H1 (cell line): ENCODE data around the gene POLE2. TPM values are rescaled to one million over a fixed set of nuclear protein-coding genes. Genes with fewer than 3 reads are reported as not detected.

Experiments used
- CTCF ChIA-PET: fragments of 300-600 bp; sonication (Branson Sonifier 250); formaldehyde crosslinking; loops from one replicate; lab custom pipeline; 2021; ENCODE audit not compliant: partially characterized antibody; lab: Charles Lee
- POLR2A ChIA-PET: fragments of 300-600 bp; sonication (Branson Sonifier 250); formaldehyde crosslinking; loops from one replicate; lab custom pipeline; 2021; ENCODE audit warnings: inconsistent platforms; ENCODE audit not compliant: partially characterized antibody; lab: Charles Lee
- DNase-seq, 2 experiments: peaks; one replicate each; pipeline versions ENCODE4 v3.0.0 to v3.0.0-alpha.2; 2010 to 2022; ENCODE audit warnings: low spot score in 2 of 2, low read depth in 1 of 2, mixed read lengths in 1 of 2
- FAIRE-seq: peaks from 2 replicates; lab custom pipeline; 2011; peaks lifted over from hg19 to GRCh38; lab: Jason Lieb, UNC
- H2AFZ ChIP-seq: 2 replicates; pipeline ENCODE4 v1.8.1; 2012; ENCODE audit warnings: low read length, inconsistent platforms
- H2AK5ac ChIP-seq: 2 replicates; pipeline ENCODE4 v1.6.1; 2013; ENCODE audit warnings: low read depth, low read length
- H2BK120ac ChIP-seq: replicated peaks from 2 replicates; pipeline ENCODE3; 2013; ENCODE audit warnings: low read depth, low read length, inconsistent platforms
- H2BK12ac ChIP-seq: 2 replicates; pipeline ENCODE4 v1.6.1; 2013; ENCODE audit warnings: low read depth, low read length
- H2BK15ac ChIP-seq: 2 replicates; pipeline ENCODE4 v1.6.1; 2013; ENCODE audit warnings: low read length
- H2BK20ac ChIP-seq: 2 replicates; pipeline ENCODE4 v1.6.1; 2013; ENCODE audit warnings: low read length
- H2BK5ac ChIP-seq: 2 replicates; pipeline ENCODE4 v1.6.1; 2013; ENCODE audit warnings: low read depth, low read length
- H3K14ac ChIP-seq: 2 replicates; pipeline ENCODE4 v1.6.1; 2013; ENCODE audit warnings: inconsistent platforms; ENCODE audit not compliant: insufficient read length
- H3K18ac ChIP-seq: 2 replicates; pipeline ENCODE4 v1.6.1; 2013; ENCODE audit warnings: low read length; ENCODE audit errors: extremely low read depth
- H3K23ac ChIP-seq: 2 replicates; pipeline ENCODE4 v1.6.1; 2013; ENCODE audit warnings: inconsistent platforms; ENCODE audit not compliant: insufficient read length
- H3K23me2 ChIP-seq: 2 replicates; pipeline ENCODE4 v1.6.1; 2013; ENCODE audit warnings: low read depth, low read length
- H3K27ac ChIP-seq: 2 replicates; pipeline ENCODE4 v1.6.1; 2011; ENCODE audit warnings: low read depth, low read length, inconsistent platforms
- H3K27me3 ChIP-seq, 4 experiments: replicated peaks in 1 of 4; 1 replicate in 1 of 4; 2 replicates in 3 of 4; pipeline versions ENCODE4 v1.6.1 to v1.8.1; 2011 to 2013; ENCODE audit warnings: low read length in 3 of 4, mild to moderate bottlenecking in 3 of 4, inconsistent platforms in 2 of 4, mixed read lengths in 2 of 4, moderate library complexity in 1 of 4; ENCODE audit not compliant: control insufficient read depth in 3 of 4, insufficient read depth in 3 of 4; ENCODE audit errors: extremely low read depth in 1 of 4
- H3K36me3 ChIP-seq, 4 experiments: 2 replicates each; pipeline versions ENCODE4 v1.6.1 to v1.8.1; 2011 to 2013; ENCODE audit warnings: mild to moderate bottlenecking in 4 of 4, low read length in 3 of 4, moderate library complexity in 2 of 4, control low read depth in 1 of 4, inconsistent platforms in 1 of 4; ENCODE audit not compliant: insufficient read depth in 4 of 4, control insufficient read depth in 2 of 4
- H3K4ac ChIP-seq: replicated peaks from 2 replicates; pipeline ENCODE3; 2013; ENCODE audit warnings: low read length, low read depth, mixed read lengths, inconsistent platforms; ENCODE audit not compliant: insufficient read length
- H3K4me1 ChIP-seq, 4 experiments: replicated peaks in 1 of 4; 1 replicate in 1 of 4; 2 replicates in 3 of 4; pipeline versions ENCODE4 v1.6.1 to v1.8.1; 2011 to 2013; ENCODE audit warnings: low read length in 3 of 4, inconsistent platforms in 2 of 4, mixed read lengths in 1 of 4; ENCODE audit not compliant: insufficient read depth in 4 of 4, control insufficient read depth in 3 of 4
- H3K4me2 ChIP-seq, 2 experiments: 2 replicates each; pipeline versions ENCODE4 v1.6.1 to v1.8.1; 2011 to 2013; ENCODE audit warnings: low read depth in 2 of 2, low read length in 2 of 2, control low read depth in 1 of 2, inconsistent platforms in 1 of 2, mild to moderate bottlenecking in 1 of 2; ENCODE audit not compliant: insufficient read depth in 1 of 2
- H3K4me3 ChIP-seq, 4 experiments: fragments of 200-600, 300-600 bp in 1 of 4; sonication (generic), shearing (Covaris generic), sonication (Bioruptor Twin) in 1 of 4; 2 replicates each; pipeline versions ENCODE4 v1.5.1 to v1.8.1; 2011 to 2016; ENCODE audit warnings: low read length in 4 of 4, low read depth in 3 of 4, control low read depth in 2 of 4, inconsistent platforms in 2 of 4, mild to moderate bottlenecking in 2 of 4, mixed read lengths in 1 of 4, moderate library complexity in 1 of 4; ENCODE audit not compliant: insufficient read depth in 2 of 4; ENCODE audit errors: extremely low read depth in 1 of 4
- H3K56ac ChIP-seq: replicated peaks from 2 replicates; pipeline ENCODE3; 2013; ENCODE audit warnings: low read depth, mild to moderate bottlenecking, mixed read lengths, low read length, inconsistent platforms; ENCODE audit not compliant: insufficient read length
- H3K79me1 ChIP-seq: 2 replicates; pipeline ENCODE4 v1.6.1; 2013; ENCODE audit warnings: low read depth, low read length, control low read depth
- H3K79me2 ChIP-seq, 2 experiments: 2 replicates each; pipeline versions ENCODE4 v1.6.1 to v1.8.1; 2012 to 2013; ENCODE audit warnings: low read length in 2 of 2, mild to moderate bottlenecking in 2 of 2, inconsistent platforms in 1 of 2; ENCODE audit not compliant: insufficient read depth in 2 of 2, control insufficient read depth in 1 of 2
- H3K9ac ChIP-seq, 4 experiments: replicated peaks in 1 of 4; 1 replicate in 1 of 4; 2 replicates in 3 of 4; pipeline versions ENCODE4 v1.6.1 to v1.8.1; 2011 to 2013; ENCODE audit warnings: low read depth in 3 of 4, low read length in 3 of 4, control low read depth in 2 of 4, mild to moderate bottlenecking in 2 of 4, moderate library complexity in 2 of 4, inconsistent platforms in 1 of 4; ENCODE audit errors: extremely low read depth in 1 of 4
- H3K9me3 ChIP-seq, 2 experiments: 2 replicates each; pipeline versions ENCODE4 v1.6.1 to v1.8.1; 2012 to 2013; ENCODE audit warnings: mild to moderate bottlenecking in 2 of 2, moderate library complexity in 2 of 2, control low read depth in 1 of 2, inconsistent platforms in 1 of 2, low read depth in 1 of 2, low read length in 1 of 2, mixed read lengths in 1 of 2; ENCODE audit not compliant: insufficient read depth in 2 of 2
- H4K20me1 ChIP-seq, 2 experiments: replicated peaks in 1 of 2; 2 replicates each; pipeline versions ENCODE3 to v1.8.1; 2011 to 2013; ENCODE audit warnings: inconsistent platforms in 2 of 2, low read length in 2 of 2, mild to moderate bottlenecking in 1 of 2; ENCODE audit not compliant: insufficient read depth in 2 of 2, control insufficient read depth in 1 of 2
- H4K5ac ChIP-seq: 2 replicates; pipeline ENCODE4 v1.6.1; 2013; ENCODE audit warnings: low read length, low read depth, mixed read lengths, inconsistent platforms; ENCODE audit not compliant: insufficient read length
- H4K8ac ChIP-seq: 2 replicates; pipeline ENCODE4 v1.8.0; 2013; ENCODE audit warnings: mild to moderate bottlenecking, moderate library complexity, low read length, inconsistent platforms; ENCODE audit not compliant: insufficient read depth; ENCODE audit errors: extremely low read depth
- H4K91ac ChIP-seq: replicated peaks from 2 replicates; pipeline ENCODE3; 2013; ENCODE audit warnings: low read length, mixed read lengths, inconsistent platforms; ENCODE audit not compliant: insufficient read length
- BRCA1 ChIP-seq: IDR thresholded peaks from 2 replicates; pipeline ENCODE4 v1.6.1; 2012; ENCODE audit warnings: low read depth, low read length, improper control_type of control experiment
- CREB1 ChIP-seq: IDR thresholded peaks from 2 replicates; pipeline ENCODE4 v1.6.1; 2012; ENCODE audit warnings: inconsistent platforms
- GTF2F1 ChIP-seq: IDR thresholded peaks from 2 replicates; pipeline ENCODE4 v1.6.1; 2012; ENCODE audit warnings: low read depth, low read length, improper control_type of control experiment, borderline replicate concordance
- KDM1A ChIP-seq: fragments of 200-600, 300-600 bp; sonication (generic); IDR thresholded peaks from 2 replicates; pipeline ENCODE4 v1.7.1; 2016; ENCODE audit warnings: mild to moderate bottlenecking, low read length, borderline replicate concordance
- POLR2AphosphoS5 ChIP-seq: IDR thresholded peaks from 2 replicates; pipeline ENCODE4 v1.6.1; 2011; ENCODE audit warnings: low read depth, low read length
- RXRA ChIP-seq: IDR thresholded peaks from 2 replicates; pipeline ENCODE4 v1.6.1; 2011; ENCODE audit warnings: low read depth, mild to moderate bottlenecking, low read length, moderate library complexity; ENCODE audit not compliant: insufficient read depth
- SIN3A ChIP-seq, 2 experiments: IDR thresholded peaks in 1 of 2; conservative IDR thresholded peaks in 1 of 2; 2 replicates each; pipeline ENCODE4 v1.6.1; 2011 to 2012; ENCODE audit warnings: low read length in 2 of 2, improper control_type of control experiment in 1 of 2, low read depth in 1 of 2, mild to moderate bottlenecking in 1 of 2
- TAF1 ChIP-seq: IDR thresholded peaks from 2 replicates; pipeline ENCODE4 v1.6.1; 2011; ENCODE audit warnings: mild to moderate bottlenecking, low read depth, low read length
- TEAD4 ChIP-seq: IDR thresholded peaks from 2 replicates; pipeline ENCODE4 v1.6.1; 2012; ENCODE audit warnings: low read depth, low read length, inconsistent platforms, mixed read lengths
- WGBS, 2 experiments: shearing (Covaris generic) in 1 of 2; methylation state at CpG; one replicate each; pipeline versions ENCODE4 v1.1.6 to v1.1.7; 2013 to 2015; ENCODE audit warnings: low lambda C conversion rate in 2 of 2, mixed read lengths in 2 of 2, inconsistent platforms in 1 of 2, low coverage in 1 of 2, missing lambda C conversion rate in 1 of 2; ENCODE audit not compliant: insufficient replicate concordance in 2 of 2, insufficient coverage in 1 of 2, insufficient read length in 1 of 2; ENCODE audit errors: extremely low coverage in 1 of 2, missing lambda C conversion rate in 1 of 2; 5-methylcytosine and 5-hydroxymethylcytosine counted together
- polyA plus RNA-seq, 7 experiments: library from polyadenylated mRNA; depleted of rRNA in 3 of 7; stranded (reverse) in 5 of 7; unstranded in 2 of 7; fragments of >200 nt in 5 of 7; fragments of 200-250 nt in 2 of 7; gene quantifications; 1 replicate in 5 of 7; 2 replicates in 1 of 7; 4 replicates in 1 of 7; pipeline versions ENCODE4 v1.2.1 to v1.2.3, GENCODE V29; 2011 to 2013; ENCODE audit warnings: missing spikeins in 2 of 7, mixed read lengths in 2 of 7
- total RNA-seq: library from RNA; stranded (reverse); fragmentation: NEBNext Ultra II Directional; extraction: Animal tissue kit (Norgen Biotek cat#: 25700); gene quantifications from 2 replicates; pipeline ENCODE4 v1.2.1, GENCODE V29; 2021
- TF ChIP-seq, protein P1 (sequence below): IDR thresholded peaks from 2 replicates; pipeline ENCODE4 v1.6.1; 2011; ENCODE audit warnings: low read length, improper control_type of control experiment

Gene POLE2
- total and polyA plus RNA-seq, 2 of the 8 experiments (the other 6 are each of a cell fraction or from before 2014, with no cell fraction given): 31.2 to 41.7 TPM

DNA sequence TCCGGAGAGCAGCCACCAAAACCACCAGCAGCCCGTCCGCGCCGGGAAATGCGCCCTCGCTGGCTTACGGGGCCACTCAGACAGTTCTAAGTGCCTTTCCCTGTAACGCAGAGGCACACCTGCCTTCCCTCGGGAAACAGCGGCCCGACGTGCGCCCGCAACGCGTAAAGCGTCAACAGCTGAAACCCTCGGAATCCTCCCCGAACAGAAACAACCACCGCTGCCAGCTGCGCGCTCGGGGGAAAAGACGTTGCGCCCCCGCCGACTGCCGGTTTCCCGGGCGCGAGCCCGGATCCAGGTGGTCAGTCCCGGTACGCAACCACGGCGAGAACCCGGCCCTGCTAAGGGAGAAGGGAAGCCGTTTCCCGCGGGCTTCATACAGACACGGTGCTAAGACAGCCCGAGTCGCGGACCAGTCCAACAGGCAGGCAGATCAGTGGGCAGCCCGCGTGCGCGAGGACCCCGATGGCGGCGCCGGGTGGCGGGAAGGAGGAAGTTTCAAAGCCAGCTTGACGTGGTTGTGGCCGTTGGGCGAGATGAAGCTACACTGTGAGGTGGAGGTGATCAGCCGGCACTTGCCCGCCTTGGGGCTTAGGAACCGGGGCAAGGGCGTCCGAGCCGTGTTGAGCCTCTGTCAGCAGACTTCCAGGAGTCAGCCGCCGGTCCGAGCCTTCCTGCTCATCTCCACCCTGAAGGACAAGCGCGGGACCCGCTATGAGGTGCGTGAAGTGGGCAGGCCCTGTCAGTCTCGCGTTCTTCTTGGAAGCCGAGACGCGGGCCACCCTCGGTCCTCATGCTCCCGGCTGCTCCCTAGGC, 89.3 kb downstream of the POLE2 start, which contains the start of gene LRR1:
Gene LRR1 (plus strand): TSS at position 456 of the 816 bp plus-strand sequence. CDS start 81 bp downstream, at position 537.
- Histone ChIP-seq H3K4me3 (peak within 1 kb of the TSS; percentile 61 to 98 (median 92)), H2BK20ac (no peak within 1 kb of the TSS), H2BK120ac (no peak within 1 kb of the TSS), H2AFZ (peak within 1 kb of the TSS; percentile 87), H2AK5ac (no peak within 1 kb of the TSS), H3K14ac (no peak within 1 kb of the TSS), H3K79me1 (no peaks in the 10 kb centered on the region; the same call in 1 of the 2 replicates), H3K4me2 (peak within 1 kb of the TSS; percentile 71 to 90), H3K9ac (peak within 1 kb of the TSS; percentile 93 to 97 (median 96)), H3K23ac (peak within 1 kb of the TSS; percentile 10), H3K9me3 (no peaks in the 10 kb centered on the region), H3K4ac (peak within 1 kb of the TSS; percentile 94), H4K91ac (peak within 1 kb of the TSS; percentile 87), H3K36me3 (peaks cover 0 to 10% (median 0%) of the 10 kb centered on the region in 4 experiments; a peak in 3 of 8 replicates), H2BK5ac (peak within 1 kb of the TSS; percentile 94), H4K20me1 (peaks cover 0 to 2% of the 10 kb centered on the region in 2 experiments), H3K27ac (peak within 1 kb of the TSS; percentile 95), H3K27me3 (no peaks in the 10 kb centered on the region), H3K23me2 (peaks cover 2% of the 10 kb centered on the region; the same call in 1 of the 2 replicates), H2BK15ac (peak within 1 kb of the TSS; percentile 98; the same call in 1 of the 2 replicates), H3K18ac (peak within 1 kb of the TSS; percentile 98), H3K79me2 (peaks cover 0 to 25% of the 10 kb centered on the region in 2 experiments; a peak in 2 of 4 replicates), H4K8ac (peak within 1 kb of the TSS; percentile 99), H2BK12ac (peak within 1 kb of the TSS; percentile 72), H3K4me1 (0 out of 7 replicates have a peak, but pooled peaks cover 0 to 2% (median 0%) of the 10 kb centered on the region in 4 experiments), H4K5ac (peak within 1 kb of the TSS; percentile 87), H3K56ac (peak within 1 kb of the TSS; percentile 78)
- DNase-seq (peak in 1 of 2 experiments; percentile 96), FAIRE-seq (no peak)
- ChIA-PET POLR2A (interaction anchor here (0.7 to 7.4 kb wide), 14 partner anchors 9 to 1739 kb away, joined by 3 to 169 read pairs (median 5); partner anchors contain the start of genes DNAAF2, KLHDC1, MGAT2 and NEMF), CTCF (interaction anchor here (0.8 to 2.5 kb wide), 4 partner anchors 12 to 137 kb away, joined by 3 to 18 read pairs (median 4); partner anchors contain the start of gene RPS29)
- WGBS, 2 experiments: 2% methylated on average over 73 of the region's 77 CpGs; no CpG with 5 or more reads in 1 of the 2 experiments
- no peak for TF ChIP-seq GTF2F1
- TF ChIP-seq KDM1A: no peak
- TF ChIP-seq RXRA: no peak
- TF ChIP-seq TEAD4: 0 out of 2 replicates have a peak, but pooled peaks have one; percentile 2
- TF ChIP-seq TAF1: peak; percentile 97
- peak in 1 of 2 experiments; percentile 5; a peak in 2 of 4 replicates for TF ChIP-seq SIN3A (conservative IDR thresholded peaks at IDR 0.05 in 1 of 2, IDR thresholded peaks at IDR 0.05 in 1 of 2; ENCODE audit: low read depth in 1 of 2, low read length in 2 of 2)
- peak; percentile 93 for TF ChIP-seq POLR2AphosphoS5
- TF ChIP-seq BRCA1: peak; percentile 47; the same call in 1 of the 2 replicates
- TF ChIP-seq, protein P1, sequence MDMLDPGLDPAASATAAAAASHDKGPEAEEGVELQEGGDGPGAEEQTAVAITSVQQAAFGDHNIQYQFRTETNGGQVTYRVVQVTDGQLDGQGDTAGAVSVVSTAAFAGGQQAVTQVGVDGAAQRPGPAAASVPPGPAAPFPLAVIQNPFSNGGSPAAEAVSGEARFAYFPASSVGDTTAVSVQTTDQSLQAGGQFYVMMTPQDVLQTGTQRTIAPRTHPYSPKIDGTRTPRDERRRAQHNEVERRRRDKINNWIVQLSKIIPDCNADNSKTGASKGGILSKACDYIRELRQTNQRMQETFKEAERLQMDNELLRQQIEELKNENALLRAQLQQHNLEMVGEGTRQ: no peak
- TF ChIP-seq CREB1: peak; percentile 58
